Measurements from ENCODE around the gene E2F6. TPM values are rescaled to one million over a fixed set of nuclear protein-coding genes. Genes with fewer than 3 reads are reported as not detected.

E2F6 gene
- total RNA-seq, 1 experiment from 2014 or later, result 25.6 TPM

DNA sequence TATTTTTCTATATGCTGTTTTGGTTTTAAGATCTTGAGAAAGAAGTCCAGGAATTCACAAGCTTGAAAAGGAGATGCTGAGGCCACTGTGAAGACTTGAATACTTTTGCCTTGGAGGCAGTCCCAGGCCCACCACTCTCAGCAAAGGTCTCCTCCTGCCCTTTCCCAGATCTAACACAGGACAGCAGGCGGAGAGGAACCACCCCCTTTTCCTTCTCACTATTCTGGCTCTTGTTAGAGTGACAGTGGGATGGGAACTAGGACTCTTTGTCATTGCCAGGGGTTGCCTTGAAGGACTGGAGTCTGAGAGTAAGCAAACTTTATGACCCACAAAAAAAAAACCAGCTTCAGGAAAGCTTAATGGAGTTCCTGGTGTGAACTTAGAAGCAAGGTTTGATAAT lies 54.7 kb downstream of the E2F6 start:
- H3K4me3 Mint-ChIP-seq (ENCODE audit: low read depth, unreplicated experiment), result peak overlapping the region; percentile 50
- no peak overlapping the region for H3K27ac Mint-ChIP-seq (ENCODE audit: unreplicated experiment)
- no peaks in the 10 kb centered on the region for H3K36me3 Mint-ChIP-seq (ENCODE audit: insufficient read depth, unreplicated experiment)
- H3K9me3 Mint-ChIP-seq (ENCODE audit: low read depth, unreplicated experiment), result no peaks in the 10 kb centered on the region
- intact Hi-C loops (cut with micrococcal nuclease; ENCODE audit: unreplicated experiment), result loop anchor here (5.0 to 10.0 kb wide), 2 partner anchors 66 to 171 kb away; partner anchors contain the start of gene ROCK2
- no TSS peak for BruUV-seq (replicated peaks)
- CTCF ChIA-PET, result interaction anchor here (1.3 to 2.7 kb wide), 5 partner anchors 21 to 279 kb away, joined by 6 to 33 read pairs (median 8); a partner anchor contains a TSS
- no peak for DNase-seq
- peaks cover 18% of the 10 kb centered on the region for H3K4me1 Mint-ChIP-seq (ENCODE audit: low read depth, unreplicated experiment)
- no peak for TF ChIP-seq CTCF (IDR thresholded peaks at IDR 0.05; ENCODE audit: unreplicated experiment)
- H3K27me3 Mint-ChIP-seq (ENCODE audit: unreplicated experiment), result peaks cover 19% of the 10 kb centered on the region

- no peak for DNase-seq
- H3K27me3 Mint-ChIP-seq (ENCODE audit: unreplicated experiment), result peaks cover 19% of the 10 kb centered on the region
- peaks cover 28% of the 10 kb centered on the region for H3K4me1 Mint-ChIP-seq (ENCODE audit: low read depth, unreplicated experiment)
- H3K4me3 Mint-ChIP-seq (ENCODE audit: low read depth, unreplicated experiment), result no peak overlapping the region
- intact Hi-C loops (cut with micrococcal nuclease; ENCODE audit: unreplicated experiment), result loop anchor here (5.0 to 10.0 kb wide), 2 partner anchors 65 to 172 kb away; partner anchors contain the start of gene ROCK2
- TF ChIP-seq CTCF (IDR thresholded peaks at IDR 0.05; ENCODE audit: unreplicated experiment), result no peak
- BruUV-seq (replicated peaks), result no TSS peak
- H3K27ac Mint-ChIP-seq (ENCODE audit: unreplicated experiment), result no peak overlapping the region
- CTCF ChIA-PET, result no interaction called here
- H3K36me3 Mint-ChIP-seq (ENCODE audit: insufficient read depth, unreplicated experiment), result no peaks in the 10 kb centered on the region
- H3K9me3 Mint-ChIP-seq (ENCODE audit: low read depth, unreplicated experiment), result no peaks in the 10 kb centered on the region
Measured at GRCh38 chr2:11410101-11410500, 55.9 kb downstream of the E2F6 start.

DNA sequence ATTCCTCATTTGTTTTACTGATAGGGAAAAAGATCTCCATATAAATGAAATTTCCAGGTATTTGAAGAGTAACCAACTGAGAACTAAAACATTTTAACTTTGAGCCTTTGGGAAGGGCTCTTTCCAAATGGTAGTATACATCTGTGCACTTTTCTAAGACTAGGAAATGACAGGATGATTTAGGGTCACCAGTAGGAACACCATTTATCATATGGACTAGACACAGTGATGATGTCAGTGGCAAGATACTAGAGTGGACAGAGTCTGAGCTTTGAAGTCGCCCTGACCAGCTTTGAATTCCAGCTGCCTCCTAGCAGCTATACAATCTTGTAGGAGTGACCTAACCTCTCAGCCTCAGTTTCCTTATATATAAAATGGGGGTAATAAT lies 56.4 kb downstream of the E2F6 start:
- Mint-ChIP-seq H3K27ac (ENCODE audit: unreplicated experiment) (no peak overlapping the region), H3K9me3 (ENCODE audit: low read depth, unreplicated experiment) (no peaks in the 10 kb centered on the region), H3K4me1 (ENCODE audit: low read depth, unreplicated experiment) (peaks cover 28% of the 10 kb centered on the region), H3K27me3 (ENCODE audit: unreplicated experiment) (peaks cover 19% of the 10 kb centered on the region), H3K4me3 (ENCODE audit: low read depth, unreplicated experiment) (no peak overlapping the region), H3K36me3 (ENCODE audit: insufficient read depth, unreplicated experiment) (no peaks in the 10 kb centered on the region)
- no peak for DNase-seq
- no peak for TF ChIP-seq CTCF (IDR thresholded peaks at IDR 0.05; ENCODE audit: unreplicated experiment)
- no TSS peak for BruUV-seq (replicated peaks)
- intact Hi-C loops (cut with micrococcal nuclease; ENCODE audit: unreplicated experiment), result no loop called here
- CTCF ChIA-PET, result no interaction called here

DNA sequence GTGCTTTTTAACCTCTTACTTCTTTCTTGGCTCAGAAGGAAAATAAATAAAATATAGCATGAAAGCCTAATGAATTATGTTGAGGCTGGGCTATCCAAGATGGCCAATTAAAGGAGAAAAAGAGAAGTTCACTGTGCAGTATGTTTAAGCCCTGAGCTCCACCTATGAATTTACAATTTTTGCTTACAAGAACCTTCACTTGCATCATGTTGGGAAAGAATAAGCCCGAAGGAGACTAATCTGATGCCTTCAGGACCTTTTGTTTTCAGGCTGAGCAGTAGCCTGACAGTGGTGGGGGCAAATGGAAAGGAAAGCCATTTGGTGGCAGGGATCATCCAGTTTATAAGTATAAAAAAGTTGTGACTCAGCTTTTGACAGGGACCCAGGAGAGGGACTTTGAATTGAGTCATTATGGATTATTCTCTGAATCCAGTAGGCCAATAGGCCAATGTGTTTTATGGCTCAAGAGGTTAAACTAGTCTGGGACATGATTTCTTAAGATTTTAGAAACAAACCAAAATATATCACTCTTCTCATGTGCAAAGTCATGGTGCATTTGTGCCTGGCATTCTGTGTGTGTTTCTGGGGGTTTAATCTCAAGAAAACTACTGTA lies 56.9 kb downstream of the E2F6 start:
- no TSS peak for BruUV-seq (replicated peaks)
- CTCF ChIA-PET, result no interaction called here

More for the DNA sequence above, 56.9 kb downstream of the E2F6 start:
- Mint-ChIP-seq H3K27me3 (ENCODE audit: unreplicated experiment) (peaks cover 15% of the 10 kb centered on the region), H3K4me3 (ENCODE audit: low read depth, unreplicated experiment) (no peak overlapping the region), H3K27ac (ENCODE audit: unreplicated experiment) (no peak overlapping the region), H3K36me3 (ENCODE audit: insufficient read depth, unreplicated experiment) (no peaks in the 10 kb centered on the region), H3K9me3 (ENCODE audit: low read depth, unreplicated experiment) (no peaks in the 10 kb centered on the region), H3K4me1 (ENCODE audit: low read depth, unreplicated experiment) (peaks cover 28% of the 10 kb centered on the region)
- no peak for DNase-seq
- TF ChIP-seq CTCF (IDR thresholded peaks at IDR 0.05; ENCODE audit: unreplicated experiment), result no peak
- intact Hi-C loops (cut with micrococcal nuclease; ENCODE audit: unreplicated experiment), result no loop called here

Measured in Calu3 (cell line).